DMS 273 (cell line): ENCODE results near the gene PRDX3.

Experiments
- DNase-seq: peaks from one replicate; lab custom pipeline; 2025; ENCODE audit not compliant: unreplicated experiment; lab: John Stamatoyannopoulos, UW

The PRDX3 gene

DNA sequence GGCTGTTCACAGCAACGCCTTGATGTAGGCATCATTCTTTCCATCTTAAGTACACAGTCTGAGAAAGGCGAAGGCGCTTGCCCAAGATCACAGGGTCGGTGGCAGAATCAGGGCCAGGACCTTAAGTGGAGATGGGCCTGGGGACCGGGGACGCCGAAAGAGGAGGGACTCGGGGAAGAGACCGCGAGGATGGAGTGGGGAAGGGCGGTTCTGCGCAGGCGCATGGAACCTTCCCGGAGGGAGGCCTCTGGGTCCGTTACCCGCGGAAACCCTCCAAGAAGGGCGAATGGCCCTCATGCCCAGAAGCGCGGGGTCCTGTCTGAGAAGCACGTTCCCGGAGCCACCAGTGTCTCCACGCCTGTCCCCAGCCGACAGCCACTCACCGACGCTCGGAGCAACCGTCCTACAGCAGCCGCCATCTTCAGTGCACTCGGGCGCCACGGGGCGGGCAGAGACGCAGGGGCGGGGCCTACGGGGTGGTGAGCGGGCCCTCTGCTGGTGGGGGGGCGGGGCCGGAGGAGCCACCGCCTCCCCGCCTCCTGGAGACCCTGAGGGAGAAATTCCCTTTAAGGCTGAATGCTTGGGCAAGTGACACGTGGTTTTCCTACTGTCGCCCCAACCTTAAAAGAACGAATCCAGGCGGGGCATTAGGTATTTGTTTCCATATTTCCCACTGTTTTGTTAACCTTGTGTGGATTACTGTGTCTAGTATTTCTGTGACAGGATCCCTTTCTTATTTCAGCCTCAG lies at the start of gene PRDX3:
PRDX3 (minus strand) TSS at position 441 of the 748 bp plus-strand sequence; CDS start at position 419, 22 bp downstream.
- peak; percentile 95 for DNase-seq

DNA sequence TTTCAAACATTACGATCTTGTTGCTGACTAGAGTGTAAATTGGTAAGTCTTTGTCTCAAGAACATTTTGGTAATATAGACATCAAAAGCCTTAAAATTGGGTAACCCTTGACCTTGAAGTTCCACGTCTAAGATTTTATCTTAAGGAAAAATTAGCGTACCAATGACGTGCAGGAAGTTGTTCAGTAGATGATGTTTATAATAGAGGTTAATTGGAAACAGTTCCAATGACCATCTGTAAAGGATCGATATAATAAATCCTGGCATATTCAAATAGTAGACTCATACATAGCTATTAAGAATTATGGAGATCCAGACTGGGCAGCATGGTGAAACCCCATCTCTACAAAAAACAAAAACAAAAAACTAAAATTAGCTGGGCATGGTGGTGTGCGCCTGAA lies 49.2 kb upstream of the PRDX3 start:
- DNase-seq = no peak

DNA sequence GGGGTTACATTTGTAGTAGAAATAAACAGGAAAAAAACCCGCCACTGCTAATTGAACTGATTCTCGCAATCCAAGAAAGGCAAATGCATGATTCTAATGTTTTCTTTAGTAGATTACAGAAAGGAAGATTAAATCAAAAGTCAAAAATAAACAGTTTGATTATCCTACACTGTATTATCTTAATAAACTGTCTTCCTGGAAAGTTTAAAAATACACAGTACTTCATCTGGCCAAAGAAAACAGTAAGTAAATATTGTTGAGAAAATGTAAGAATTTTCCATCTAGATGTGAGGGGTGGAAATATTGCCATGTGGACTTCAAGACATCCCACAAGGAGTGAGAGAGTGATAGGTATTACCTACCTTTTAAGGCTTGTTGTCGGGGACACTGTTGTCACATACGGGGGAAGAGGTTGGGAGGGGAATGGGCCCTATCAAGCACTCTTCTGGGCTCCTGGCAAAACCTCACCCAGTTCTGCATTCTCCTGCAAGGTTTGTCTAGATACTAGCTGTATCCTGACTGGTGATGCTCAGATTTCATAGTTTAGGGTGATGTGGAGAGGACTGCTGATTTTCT lies 46.6 kb upstream of the PRDX3 start:
- DNase-seq = no peak

DNA sequence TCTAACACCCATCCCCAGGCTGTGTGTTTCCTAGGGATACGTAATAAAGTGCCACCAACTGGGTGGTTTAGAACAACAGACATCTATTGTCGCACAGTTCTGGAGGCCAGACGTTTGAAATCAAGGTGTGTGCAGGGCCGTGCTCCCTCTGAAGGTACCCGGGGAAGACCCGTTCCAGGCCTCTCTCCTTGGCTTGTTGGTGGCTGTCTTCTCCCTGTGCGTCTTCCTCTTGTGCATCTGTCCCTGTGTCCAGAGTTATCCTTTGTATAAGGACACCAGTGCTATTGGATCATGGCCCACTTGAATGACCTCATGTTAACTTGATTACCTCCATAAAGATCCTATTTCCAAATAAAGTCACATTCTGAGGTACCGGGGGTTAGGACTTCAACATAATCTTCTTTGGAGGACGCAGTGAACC lies 44.4 kb upstream of the PRDX3 start:
- DNase-seq = no peak

DNA sequence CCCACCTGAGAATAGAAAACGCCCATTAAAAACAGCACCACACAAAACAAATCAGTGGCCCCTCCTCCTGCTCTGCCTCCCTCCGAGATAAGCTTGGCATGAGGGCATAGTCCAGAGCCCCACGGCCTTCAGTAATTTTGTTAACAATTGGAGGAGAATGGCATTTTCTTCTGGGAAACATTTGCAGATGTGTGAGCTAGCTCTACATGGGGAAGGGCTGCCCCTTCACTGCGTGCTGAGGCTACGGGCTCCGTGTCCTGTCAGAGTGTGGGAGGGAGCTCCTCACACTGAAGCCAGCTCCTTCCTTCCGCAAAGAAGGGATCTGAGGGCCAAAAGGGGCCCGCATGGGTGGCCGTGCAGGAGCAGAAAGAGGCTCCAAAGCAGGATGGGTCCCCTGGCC lies 43.9 kb upstream of the PRDX3 start:
- DNase-seq = no peak

DNA sequence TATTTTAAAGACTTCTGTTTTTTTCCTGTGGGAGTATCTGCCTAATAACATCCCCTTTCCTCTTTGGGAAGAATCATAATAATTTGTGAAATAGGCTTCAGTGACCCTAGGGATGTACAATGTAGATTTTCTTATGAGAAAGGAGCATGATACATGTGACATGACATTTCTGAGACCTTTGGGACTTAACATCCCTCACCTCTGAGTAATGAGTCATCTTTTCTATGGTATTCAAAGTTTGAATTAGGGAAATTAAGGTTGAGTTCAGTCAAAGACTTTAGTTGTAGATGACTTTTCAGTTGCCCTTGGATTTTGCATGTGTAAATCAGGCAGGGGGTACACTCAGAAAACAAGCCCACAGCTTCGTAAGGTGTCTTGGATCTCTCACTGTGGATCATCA lies 43.1 kb upstream of the PRDX3 start:
- no peak for DNase-seq

DNA sequence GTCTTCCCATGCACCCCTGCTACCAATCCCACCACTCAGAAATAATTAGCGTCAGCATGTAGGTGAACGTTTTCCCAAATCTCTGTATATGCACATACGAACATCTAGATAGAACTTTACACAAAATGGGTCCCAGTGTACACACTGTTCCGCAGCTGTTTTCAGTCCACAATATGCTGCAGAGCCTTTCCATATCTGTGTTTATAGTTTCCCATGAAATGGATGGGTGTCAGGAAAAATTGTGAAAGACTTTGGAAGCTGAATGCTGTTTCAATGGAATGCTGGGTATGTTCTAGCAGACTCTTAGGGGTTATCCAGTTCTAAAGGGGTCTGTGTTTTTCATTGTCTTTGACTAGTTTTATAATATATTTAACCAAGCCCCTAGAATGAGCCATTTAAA lies 42.6 kb upstream of the PRDX3 start:
- no peak for DNase-seq

DNA sequence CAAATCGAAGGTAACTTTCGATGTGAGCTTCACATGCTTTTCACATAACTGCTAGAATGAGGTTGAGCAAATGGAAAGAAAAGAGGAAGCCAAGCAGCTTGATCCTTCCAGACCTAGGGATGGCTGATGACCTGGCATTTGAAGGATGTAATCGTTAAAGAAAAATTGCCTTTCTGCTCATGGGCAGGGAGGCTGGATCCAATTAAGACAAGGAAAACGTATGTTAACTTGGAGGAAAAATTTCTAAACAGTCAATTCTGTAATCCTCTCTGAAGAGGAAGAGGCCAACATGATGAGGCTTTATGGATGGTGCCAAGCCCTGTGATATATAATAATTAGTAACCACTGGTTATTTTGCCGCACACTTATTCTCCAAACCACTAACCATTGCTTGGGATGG lies 41.3 kb upstream of the PRDX3 start:
- DNase-seq = no peak

DNA sequence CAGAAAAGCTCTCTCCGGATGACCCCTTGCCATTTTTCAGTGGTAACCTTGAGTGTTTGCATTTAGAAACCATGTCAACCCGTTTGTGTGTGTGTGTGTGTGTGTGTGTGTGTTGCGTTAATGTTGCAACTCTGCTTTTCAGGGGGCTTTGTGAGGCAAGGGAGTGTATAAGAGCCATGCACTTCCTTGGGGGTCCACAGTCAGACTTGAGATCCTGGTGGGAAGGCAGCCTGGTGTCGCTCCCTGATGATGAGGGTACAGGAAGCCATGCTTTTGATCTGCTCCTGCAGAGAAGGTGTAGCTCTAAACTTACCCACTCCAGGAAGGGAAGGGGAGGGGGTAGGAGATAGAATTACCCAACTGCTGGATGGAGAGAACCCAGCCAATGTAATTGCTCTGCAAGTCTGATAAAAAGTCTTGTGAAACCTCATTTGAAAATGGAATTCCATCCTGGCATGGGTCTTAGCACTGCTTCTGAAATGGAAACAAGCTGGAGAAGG lies 39.4 kb upstream of the PRDX3 start:
- DNase-seq = peak; percentile 46

DNA sequence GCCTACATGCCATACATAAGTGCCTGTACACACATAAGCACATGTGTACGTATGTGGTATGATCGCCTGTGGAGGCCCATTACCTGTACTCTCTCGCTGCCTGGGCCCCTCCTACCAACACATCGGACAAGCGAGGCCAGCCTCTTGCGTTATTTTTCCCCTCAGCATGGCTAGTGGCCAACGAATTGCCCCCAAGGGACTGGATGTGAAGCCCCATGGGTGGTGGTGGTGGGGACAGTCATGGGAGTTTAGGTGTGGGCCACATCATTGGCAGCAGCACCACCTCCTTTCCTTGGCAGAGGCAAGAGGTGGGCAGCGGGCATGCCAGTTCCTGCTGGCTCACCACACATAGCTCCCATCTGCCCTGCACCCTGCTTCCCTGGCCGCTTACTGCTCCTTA lies 38.8 kb upstream of the PRDX3 start:
- DNase-seq = peak; percentile 41

DNA sequence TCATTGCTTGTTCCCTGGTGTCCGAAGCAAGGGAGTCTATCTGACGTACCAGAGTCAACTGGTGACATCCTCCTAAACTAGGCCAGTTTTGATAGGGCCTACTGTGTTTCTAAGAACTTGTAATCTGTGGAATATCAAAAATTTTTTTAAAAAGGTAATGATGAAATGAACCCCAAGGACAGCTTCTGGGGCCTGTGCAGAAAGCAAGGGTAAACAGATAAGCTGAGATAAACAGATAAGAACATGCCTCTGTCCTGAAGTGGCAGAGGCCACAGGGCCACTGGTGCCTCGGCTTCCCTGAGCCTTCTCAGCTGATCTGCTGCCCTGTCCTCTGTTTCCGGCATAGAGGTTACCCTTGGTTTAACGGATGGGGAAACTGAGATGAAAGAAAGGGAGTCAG lies 37.5 kb upstream of the PRDX3 start:
- DNase-seq = no peak

DNA sequence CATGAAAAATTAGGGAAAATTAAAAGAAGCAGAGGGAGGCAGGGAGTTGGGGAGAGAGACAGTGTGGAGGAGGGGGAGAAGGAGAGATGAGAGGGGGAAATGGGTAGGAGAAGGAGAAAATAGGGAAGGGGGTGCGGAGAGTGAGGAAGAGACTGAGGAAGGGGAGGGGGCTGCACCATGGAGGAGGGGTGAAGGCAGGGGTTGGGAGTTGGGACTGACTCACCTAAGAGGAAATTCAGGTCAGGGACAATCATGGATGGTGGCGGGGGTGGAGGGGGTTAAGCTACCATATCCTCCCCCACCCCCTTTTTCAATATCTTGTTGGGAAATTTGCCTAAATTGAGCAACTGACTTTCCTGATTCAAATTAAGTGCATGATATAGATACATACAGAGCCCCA lies 36.8 kb upstream of the PRDX3 start:
- no peak for DNase-seq

DNA sequence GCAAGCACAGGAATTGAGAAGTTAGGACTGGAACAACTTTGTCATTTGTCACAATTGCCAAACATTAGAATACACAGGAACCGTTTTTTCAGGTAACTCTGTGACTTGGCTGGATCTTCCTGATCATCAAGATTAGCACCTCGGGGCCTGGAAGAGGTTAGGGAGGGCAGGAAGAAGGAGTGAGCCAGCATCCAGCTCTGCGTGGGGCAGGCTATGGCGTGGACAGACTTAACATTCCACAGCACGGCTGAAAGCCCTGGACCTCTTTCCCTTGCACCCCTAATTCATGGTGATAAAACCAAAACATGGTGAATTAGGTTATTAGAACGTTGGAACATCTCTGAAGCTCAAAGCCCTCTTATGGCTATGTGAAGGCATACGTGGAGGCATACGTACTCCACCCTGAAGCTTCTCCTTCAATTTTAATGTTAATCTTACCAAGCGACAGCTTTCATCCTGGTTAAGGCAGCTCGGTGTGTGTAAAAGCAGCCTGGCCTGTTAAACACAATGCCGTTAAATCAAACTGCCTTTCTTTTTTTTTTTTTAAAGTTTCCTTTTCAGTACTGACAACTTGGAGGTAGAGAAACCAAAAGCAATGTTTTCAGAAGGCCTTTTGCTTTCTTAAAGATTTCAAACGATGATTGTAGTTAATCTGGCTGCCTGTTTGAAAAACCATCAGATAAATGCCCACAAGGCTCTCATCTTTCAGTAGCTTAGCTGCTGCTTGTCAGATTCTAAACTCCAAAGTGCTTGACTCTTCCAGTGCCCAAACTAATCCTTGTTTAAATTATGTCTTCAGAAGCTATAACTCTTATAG lies 33.2 kb upstream of the PRDX3 start:
- DNase-seq = peak; percentile 32

DNA sequence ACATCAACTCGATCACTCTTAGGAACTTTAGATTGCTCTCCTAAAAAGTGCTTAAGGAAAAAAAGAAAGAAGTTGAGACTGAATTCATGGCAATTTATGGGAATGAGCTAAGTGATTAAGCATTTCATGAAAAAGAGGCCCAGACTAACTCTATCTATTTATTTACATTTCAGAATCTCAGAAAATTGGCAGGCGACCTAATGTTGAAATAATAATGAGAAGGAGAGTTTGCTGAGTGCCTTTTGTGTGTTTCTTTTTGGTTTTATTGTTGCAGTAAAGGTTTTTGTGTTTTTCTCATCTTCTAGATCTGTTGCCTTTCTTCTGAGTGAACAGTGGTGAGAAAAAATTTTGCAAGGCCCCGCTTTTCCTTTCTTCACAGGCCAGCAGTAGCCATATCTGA lies 32.6 kb upstream of the PRDX3 start:
- DNase-seq = no peak

DNA sequence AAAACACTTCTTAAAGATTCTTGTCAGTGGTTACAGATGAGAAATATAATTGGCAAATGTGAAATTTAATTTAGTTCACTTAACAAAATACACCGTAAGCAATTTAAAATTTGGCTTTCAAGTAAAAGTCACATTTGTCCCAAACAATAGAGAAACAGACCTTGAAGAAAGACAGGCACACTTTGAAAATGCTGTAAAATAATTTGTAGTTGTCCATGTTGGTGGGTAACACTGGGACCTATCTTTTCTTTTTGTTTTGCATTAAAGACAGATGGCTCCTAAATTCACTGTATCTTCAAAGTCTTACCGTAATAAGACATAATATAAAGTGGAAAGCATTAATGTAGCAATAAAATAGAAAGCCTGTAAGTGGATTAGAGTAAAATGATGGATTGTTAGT lies 32.0 kb upstream of the PRDX3 start:
- no peak for DNase-seq

DNA sequence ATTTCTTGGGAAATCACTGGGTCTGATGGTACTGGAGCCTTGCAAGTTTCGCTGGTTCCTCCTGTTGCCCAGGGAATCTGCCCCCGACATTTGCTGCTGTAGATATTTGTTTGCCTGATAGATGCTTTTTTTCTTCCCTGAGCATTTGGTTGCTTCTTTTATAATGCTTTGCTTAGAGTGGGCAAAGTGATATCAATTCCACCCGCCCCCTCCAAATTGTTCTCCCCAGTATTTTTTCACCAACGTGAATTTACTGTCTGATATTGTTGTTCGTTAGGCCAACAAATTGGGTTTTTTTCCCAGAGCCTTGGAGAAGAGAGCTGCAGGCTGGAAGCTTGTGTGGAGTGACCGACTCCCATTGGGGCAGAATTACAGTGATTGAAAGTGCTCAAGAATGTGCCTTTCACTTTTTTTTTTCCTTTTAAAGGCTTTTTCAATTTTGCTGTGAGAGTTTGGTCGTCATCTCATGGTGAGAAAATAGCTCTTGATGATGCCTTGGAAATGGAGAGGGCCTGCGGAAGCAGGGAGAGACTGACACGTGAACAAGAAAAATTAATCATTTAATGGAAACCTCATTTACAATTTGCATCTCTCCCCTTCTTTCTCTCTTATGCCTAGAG lies 31.2 kb upstream of the PRDX3 start:
- peak; percentile 44 for DNase-seq

DNA sequence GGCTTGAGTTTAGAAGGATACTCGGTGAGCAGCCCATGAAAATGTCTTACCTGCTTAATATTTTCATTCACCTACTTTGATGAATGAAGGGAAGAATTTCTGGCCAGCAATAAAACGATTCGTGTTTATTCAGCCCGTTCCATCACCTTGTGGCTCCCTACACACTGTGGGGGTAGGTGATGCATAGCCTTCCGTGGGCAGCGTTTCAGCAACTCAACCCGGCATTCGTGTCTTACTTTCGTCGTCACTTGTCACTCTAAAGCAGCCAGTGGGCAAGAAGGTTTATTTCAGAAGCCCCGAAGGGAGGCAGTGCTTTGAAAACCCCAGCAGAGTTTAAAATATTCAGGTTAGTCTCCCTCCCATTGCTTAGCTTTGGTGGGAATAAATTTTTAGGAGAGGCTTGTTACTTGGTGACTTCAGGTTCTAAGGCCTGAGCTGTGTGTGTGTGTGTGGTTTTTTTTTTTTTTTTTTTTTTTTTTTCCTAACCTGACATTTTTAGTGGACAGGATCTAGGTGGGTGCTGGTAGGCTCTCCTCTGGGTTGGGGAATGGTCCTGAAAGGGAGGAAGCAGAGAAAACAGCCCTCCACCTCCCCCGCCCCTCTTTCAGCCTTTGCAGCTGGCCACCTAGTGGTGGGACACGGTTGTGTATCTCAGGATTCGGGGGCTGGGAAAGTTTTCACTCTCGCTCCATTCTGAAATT lies 30.6 kb upstream of the PRDX3 start:
- peak; percentile 84 for DNase-seq

DNA sequence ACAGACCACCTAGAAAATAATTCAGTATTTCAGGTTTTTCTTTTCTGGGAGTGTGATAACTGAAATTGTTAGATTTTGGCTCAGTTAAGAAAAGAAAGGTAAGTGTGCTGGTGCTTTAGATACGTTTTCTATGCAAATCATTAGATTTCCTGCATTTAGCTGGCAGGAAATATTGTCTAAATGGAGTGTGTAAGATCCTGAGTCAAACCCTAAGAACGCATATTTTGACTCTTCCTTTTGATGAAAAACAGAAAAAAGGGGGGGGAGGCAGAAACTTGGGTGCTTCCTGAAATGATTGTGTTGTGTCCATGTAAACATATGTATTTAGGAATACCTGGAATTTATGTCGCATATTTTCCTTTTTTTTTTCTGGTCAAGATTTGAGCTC lies 29.9 kb upstream of the PRDX3 start:
- no peak for DNase-seq

DNA sequence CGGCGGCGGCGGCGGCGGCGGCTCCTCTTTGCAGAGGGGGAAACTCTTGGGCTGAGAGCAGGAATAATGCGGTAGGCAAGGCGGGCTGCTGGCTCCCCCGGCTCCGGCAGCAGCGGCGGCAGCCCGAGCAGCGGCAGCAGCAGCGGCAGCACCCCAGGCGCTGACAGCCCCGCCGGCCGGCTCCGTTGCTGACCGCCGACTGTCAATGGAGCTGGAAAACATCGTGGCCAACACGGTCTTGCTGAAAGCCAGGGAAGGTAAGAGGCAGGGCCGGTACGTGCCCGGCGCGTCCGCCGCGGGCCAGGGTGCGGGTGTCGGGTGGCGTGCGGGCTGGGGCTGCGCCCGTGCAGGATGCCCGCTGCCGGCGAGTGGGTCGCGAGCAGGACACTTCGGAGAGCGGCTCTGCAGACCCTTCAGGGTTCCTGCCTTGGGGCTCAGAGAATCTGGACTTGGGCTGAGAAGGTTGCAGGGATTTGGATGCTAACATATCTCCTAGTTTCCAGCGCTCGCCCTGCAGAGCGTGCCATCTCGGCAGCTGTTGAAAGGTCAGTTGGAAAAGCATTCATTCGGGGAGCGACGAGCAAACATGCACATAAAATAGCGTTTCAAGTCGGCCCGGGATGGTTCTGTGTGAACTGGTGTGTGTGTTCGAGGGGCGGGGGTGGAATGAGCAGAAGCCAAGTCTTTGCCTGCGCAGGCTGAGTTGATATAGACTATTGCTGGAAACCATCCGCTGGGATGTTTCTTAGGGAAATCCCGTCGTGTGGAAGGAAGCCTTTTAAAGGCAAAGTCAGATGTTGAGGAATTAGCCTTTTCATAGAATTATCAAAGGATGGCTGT lies 29.3 kb upstream of the PRDX3 start:
- DNase-seq = peak; percentile 78

DNA sequence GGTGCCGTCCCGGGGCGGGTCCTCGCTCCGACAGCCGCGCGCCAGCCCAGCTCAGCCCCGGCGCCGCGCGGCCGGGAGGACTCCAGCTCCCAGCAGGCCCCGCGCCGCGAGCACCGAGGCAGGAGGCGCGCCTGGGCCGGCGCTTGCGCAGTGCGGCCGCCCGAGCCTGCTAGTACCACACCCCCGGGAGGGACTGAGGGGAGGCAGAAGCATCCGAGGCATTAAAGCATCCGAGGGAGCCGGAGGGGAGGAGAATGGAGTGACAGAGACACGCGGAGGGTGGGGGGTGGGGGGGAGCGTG lies 28.7 kb upstream of the PRDX3 start, which contains the start of gene GRK5:
GRK5 (plus strand) TSS at position 206 of the 301 bp plus-strand sequence. CDS start 347 bp downstream, outside the sequence.
- DNase-seq = peak; percentile 98
